Memory B cell (primary cell): Measurements from ENCODE around the gene PARD3B.

Experiments
- ATAC-seq: fragments of 150-1000 bp; cut with Tn5 transposase; 2 replicates; pipeline ENCODE4 v1.10.0; 2021; ENCODE audit warnings: low read depth, mild to moderate bottlenecking, moderate library complexity
- DNase-seq, 2 donors: peaks; one replicate each; pipeline ENCODE4 v3.0.0; 2022; ENCODE audit warnings: low spot score in 2 of 2
- H3K27ac Mint-ChIP-seq: one replicate; pipeline ENCODE4 v1.8.0; 2022; ENCODE audit warnings: mild to moderate bottlenecking, moderate library complexity, mixed read lengths
- H3K27me3 Mint-ChIP-seq: one replicate; pipeline ENCODE4 v1.8.0; 2022; ENCODE audit warnings: mixed read lengths
- H3K36me3 Mint-ChIP-seq: one replicate; pipeline ENCODE4 v1.8.0; 2022; ENCODE audit warnings: mild to moderate bottlenecking, mixed read lengths
- H3K4me1 Mint-ChIP-seq: one replicate; pipeline ENCODE4 v1.8.0; 2022; ENCODE audit warnings: mixed read lengths
- H3K4me3 Mint-ChIP-seq: one replicate; pipeline ENCODE4 v1.8.0; 2022; ENCODE audit warnings: mild to moderate bottlenecking, moderate library complexity, mixed read lengths
- H3K9me3 Mint-ChIP-seq: one replicate; pipeline ENCODE4 v1.8.0; 2022; ENCODE audit warnings: mixed read lengths

PARD3B gene

DNA sequence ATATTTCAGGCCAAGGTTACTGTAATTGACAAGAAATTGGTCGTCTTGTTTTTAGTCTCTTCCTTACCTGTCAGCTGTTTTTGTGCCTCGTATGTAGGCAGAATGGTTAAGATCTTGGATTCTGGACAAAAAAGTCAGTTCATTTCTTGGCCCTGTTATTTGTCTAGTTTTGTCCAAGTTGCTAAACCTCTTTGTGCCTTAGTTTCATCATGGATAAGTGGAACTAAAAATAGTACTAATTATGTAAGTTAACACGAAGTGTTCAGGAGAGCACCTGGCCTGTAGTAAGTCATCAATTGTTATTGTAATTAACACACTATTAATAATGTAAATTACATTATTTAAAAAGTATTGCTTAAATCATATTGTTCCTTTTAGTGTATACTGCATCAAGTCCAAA is 148.0 kb downstream of the PARD3B start:
- Mint-ChIP-seq H3K4me3 (no peak overlapping the region), H3K27me3 (no peaks in the 10 kb centered on the region), H3K4me1 (no peaks in the 10 kb centered on the region), H3K27ac (no peak overlapping the region), H3K36me3 (no peaks in the 10 kb centered on the region), H3K9me3 (no peaks in the 10 kb centered on the region)
- ATAC-seq (no peak), DNase-seq (no peak)

DNA sequence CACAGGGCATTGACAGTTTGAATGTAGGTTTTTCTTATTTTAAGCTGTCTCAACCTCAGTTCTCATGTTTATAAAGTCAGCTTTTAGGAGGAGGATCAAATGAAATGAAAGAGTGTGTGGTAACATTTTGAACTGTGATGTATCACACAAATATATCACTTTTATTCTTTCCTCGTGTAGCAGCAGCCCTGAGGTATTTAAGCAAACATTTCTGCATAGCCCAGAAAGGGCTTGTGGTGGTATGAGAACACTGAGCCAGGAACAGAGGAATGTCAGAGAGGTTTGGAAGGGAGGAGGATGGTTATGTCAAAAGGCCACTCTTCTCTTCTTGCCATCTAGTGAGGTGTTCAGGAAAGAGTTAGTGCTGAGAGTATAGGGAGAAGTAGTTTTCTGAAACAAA is 150.2 kb downstream of the PARD3B start:
- ATAC-seq: no peak
- no peak for DNase-seq

DNA sequence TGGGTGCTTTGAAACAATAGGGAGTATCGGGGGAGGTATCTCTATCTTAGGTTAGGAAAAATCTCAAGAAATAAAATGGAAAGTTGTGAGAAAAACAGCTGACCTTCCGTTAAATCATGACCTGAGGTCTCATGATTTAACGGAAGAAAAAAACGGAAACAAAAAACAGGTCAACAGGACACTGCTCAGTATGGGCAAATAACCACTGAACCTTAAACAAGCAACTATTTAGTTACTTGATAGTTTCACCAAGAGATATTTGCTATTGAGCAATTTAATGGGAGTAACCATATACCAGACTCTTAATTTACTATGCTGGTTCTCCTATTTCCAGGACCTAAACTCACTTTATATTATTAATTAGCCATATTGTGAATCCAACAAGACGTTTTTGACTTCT is 150.8 kb downstream of the PARD3B start:
- Mint-ChIP-seq H3K9me3 (no peaks in the 10 kb centered on the region), H3K36me3 (no peaks in the 10 kb centered on the region), H3K4me1 (no peaks in the 10 kb centered on the region), H3K4me3 (no peak overlapping the region), H3K27me3 (no peaks in the 10 kb centered on the region), H3K27ac (no peak overlapping the region)
- no peak for ATAC-seq
- DNase-seq: no peak

More for the DNA sequence above, 150.2 kb downstream of the PARD3B start:
- Mint-ChIP-seq H3K4me1 (no peaks in the 10 kb centered on the region), H3K4me3 (no peak overlapping the region), H3K36me3 (no peaks in the 10 kb centered on the region), H3K27ac (no peak overlapping the region), H3K27me3 (no peaks in the 10 kb centered on the region), H3K9me3 (no peaks in the 10 kb centered on the region)

DNA sequence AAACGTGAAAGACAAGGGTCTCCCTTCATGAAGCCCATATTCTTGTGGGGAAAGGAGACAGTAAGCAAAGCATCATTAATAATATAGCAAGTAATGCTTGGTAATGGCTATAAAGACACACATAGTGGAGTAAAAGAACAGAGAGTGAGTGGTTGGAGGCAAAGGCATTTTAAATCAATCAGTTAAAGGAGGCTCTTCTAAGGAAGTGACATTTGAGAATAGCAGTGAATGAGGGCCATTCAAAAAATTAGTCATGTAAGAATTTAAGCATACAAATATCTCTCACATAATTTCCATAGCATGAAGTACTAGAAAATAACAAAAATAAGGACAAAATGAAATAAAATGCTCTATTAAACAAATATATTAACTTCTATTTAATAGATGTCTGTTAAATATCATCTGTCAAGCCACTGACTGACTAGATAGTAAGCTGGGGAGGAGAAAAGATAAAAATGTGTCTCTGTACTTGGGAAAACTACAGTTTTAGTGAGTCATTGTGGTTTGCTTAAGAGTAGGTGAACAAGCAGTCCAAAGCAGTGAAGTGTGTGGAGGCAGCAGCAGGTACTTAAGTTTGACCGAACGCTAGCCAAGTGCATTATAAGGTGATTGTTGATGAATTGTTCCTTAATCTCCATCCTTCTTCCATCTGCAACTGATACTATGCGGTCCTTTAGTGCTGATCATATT is 160.1 kb downstream of the PARD3B start:
- no peaks in the 10 kb centered on the region for H3K9me3 Mint-ChIP-seq
- no peaks in the 10 kb centered on the region for H3K36me3 Mint-ChIP-seq
- no peak for DNase-seq
- H3K27me3 Mint-ChIP-seq: no peaks in the 10 kb centered on the region
- H3K27ac Mint-ChIP-seq: no peak overlapping the region
- no peak for ATAC-seq
- no peak overlapping the region for H3K4me3 Mint-ChIP-seq
- H3K4me1 Mint-ChIP-seq: no peaks in the 10 kb centered on the region

DNA sequence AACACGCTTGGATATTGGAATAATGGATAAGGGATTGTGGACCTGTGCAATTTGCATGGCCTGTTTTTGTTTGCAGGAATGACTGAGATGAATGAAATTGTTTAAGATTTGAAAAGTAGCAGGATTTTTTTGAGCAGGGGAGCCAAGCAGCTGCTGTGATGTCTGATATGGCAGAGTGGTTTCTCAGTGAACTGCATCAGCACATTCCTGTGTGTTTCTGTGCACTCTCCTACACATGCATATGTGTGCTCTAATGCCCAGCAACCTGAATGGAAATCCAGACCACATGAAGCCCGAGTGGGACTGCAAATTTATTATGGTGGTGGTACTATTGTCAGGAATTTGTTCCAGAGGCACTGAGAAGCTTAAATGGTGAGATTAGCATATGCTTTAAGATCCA is 161.7 kb downstream of the PARD3B start:
- DNase-seq: no peak
- Mint-ChIP-seq H3K27ac (no peak overlapping the region), H3K4me1 (no peaks in the 10 kb centered on the region), H3K4me3 (no peak overlapping the region), H3K27me3 (no peaks in the 10 kb centered on the region), H3K9me3 (no peaks in the 10 kb centered on the region), H3K36me3 (no peaks in the 10 kb centered on the region)
- ATAC-seq: no peak

DNA sequence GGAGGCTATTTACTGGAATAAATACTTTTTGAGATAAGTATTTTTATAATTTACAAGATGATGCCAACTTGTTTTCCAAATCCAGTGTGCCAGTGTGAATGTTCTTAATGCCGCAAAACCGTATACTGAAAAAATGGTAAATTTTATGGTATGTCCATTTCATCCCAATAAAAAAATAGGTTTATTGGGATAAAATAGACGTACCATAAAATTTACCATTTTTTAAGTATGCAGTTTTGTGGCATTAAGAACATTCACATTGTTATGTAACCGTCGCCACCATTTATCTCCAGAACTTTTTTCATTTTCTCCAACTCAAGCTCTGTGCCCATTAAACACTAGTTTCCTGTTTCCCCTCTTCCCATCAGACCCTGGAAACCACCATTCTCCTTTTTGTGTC is 167.9 kb downstream of the PARD3B start:
- Mint-ChIP-seq H3K4me3 (no peak overlapping the region), H3K36me3 (no peaks in the 10 kb centered on the region), H3K27me3 (no peaks in the 10 kb centered on the region), H3K4me1 (no peaks in the 10 kb centered on the region), H3K27ac (no peak overlapping the region), H3K9me3 (peaks cover 5% of the 10 kb centered on the region)
- ATAC-seq (no peak), DNase-seq (no peak)

DNA sequence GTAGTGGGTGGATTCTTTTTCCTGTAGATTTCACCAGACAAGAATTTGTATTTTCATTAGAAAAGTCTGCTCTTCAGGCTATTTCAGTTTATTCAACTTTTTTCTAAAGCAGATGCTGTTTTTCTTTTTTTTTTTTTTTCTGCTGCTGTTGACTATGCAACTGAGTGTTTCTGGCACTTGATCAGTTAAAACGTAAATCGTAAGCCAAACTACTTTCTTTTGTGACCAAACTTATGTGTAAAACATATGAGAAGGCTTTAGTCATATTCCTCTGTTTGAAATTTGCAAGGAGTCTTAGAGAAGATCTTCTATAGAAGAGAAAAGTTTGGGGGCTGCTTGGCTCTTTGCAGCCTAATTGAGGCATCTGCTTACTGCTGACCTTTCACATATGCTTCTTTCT is 170.1 kb downstream of the PARD3B start:
- no peaks in the 10 kb centered on the region for H3K4me1 Mint-ChIP-seq
- ATAC-seq (no peak), DNase-seq (no peak)
- no peaks in the 10 kb centered on the region for H3K27me3 Mint-ChIP-seq
- no peak overlapping the region for H3K27ac Mint-ChIP-seq
- peaks cover 5% of the 10 kb centered on the region for H3K9me3 Mint-ChIP-seq
- H3K4me3 Mint-ChIP-seq: no peak overlapping the region
- no peaks in the 10 kb centered on the region for H3K36me3 Mint-ChIP-seq

DNA sequence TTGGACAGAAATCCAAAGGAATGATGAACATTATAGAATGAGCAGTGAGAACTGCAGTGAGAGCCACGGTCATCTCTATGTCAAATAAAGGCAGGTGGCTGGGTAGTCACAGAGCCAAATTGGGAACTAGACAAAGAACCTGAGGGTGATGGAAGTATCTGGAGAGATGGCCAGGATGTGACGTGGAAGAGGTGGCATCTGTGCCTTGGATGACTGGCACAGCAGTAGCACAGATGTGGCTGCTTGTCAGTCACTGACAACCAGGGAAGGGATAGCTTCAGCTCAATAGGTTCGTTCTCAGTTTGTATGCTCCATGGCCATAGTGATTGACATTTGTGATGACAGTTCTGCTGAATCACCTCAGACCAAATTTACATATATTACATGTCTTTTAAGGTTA is 172.3 kb downstream of the PARD3B start:
- Mint-ChIP-seq H3K27ac (no peak overlapping the region), H3K4me1 (no peaks in the 10 kb centered on the region), H3K27me3 (no peaks in the 10 kb centered on the region), H3K4me3 (no peak overlapping the region), H3K36me3 (no peaks in the 10 kb centered on the region), H3K9me3 (peaks cover 5% of the 10 kb centered on the region)
- DNase-seq: no peak
- no peak for ATAC-seq

DNA sequence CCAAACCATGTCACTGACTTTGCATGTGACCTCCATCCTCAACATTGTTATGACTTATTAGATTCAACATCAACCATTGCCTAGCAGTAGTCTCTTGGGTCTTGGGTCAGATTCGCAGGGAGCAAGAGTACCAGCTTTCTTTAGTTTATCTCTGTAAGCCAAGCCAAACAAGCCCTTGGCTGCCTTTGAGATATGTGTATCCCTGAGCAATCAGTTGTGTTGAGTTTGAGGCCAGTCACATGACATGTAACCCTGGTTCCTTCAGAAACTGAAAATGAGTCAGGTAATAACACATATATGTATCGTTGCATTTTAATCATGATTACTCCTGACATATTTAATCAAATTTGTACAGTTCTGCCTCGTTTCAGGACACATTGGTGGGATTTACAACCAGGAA is 173.3 kb downstream of the PARD3B start:
- Mint-ChIP-seq H3K4me1 (no peaks in the 10 kb centered on the region), H3K9me3 (peaks cover 5% of the 10 kb centered on the region), H3K36me3 (no peaks in the 10 kb centered on the region), H3K27ac (no peak overlapping the region), H3K27me3 (no peaks in the 10 kb centered on the region), H3K4me3 (no peak overlapping the region)
- no peak for DNase-seq
- ATAC-seq: no peak

DNA sequence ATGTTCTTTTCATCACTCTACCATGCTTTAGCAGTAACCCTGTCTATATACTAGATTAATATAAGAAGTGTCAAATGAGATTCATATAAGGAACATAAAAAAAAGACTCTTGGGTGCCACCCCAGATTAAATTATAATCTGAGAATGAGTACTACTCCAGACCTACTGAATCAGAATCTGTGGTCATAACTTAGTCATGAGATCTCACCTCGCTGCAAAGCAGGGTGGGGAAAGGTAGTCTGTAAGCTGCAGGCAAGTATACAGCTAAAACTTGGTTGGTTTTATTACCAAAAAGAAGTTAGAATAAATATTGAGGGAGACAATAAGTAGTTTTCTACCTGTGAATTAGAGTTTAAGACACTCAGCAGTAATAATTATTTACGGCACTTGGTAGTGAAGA is 175.6 kb downstream of the PARD3B start:
- peaks cover 5% of the 10 kb centered on the region for H3K9me3 Mint-ChIP-seq
- H3K4me3 Mint-ChIP-seq: no peak overlapping the region
- ATAC-seq (no peak), DNase-seq (no peak)
- no peaks in the 10 kb centered on the region for H3K4me1 Mint-ChIP-seq
- H3K27me3 Mint-ChIP-seq: no peaks in the 10 kb centered on the region
- no peaks in the 10 kb centered on the region for H3K36me3 Mint-ChIP-seq
- H3K27ac Mint-ChIP-seq: no peak overlapping the region

DNA sequence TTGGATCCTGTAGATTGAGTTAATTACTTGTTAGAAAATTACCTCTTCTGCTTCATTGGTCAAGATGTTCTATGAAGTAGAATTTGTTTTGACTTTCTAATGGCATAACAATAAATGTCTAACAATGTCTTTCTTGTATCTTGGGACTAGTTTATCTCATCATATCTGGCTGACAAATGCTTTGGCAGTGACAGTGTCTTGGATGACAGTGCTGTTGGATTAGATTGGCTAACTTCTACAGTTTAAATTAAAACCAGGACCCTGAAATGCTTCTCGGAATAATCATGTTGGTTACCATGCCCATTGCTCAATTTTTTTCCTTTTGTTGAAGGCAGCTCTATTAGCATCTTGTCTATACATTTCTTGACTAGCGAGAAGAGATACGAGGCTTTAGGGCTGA is 176.9 kb downstream of the PARD3B start:
- peaks cover 3% of the 10 kb centered on the region for H3K9me3 Mint-ChIP-seq
- ATAC-seq (no peak), DNase-seq (no peak)
- no peaks in the 10 kb centered on the region for H3K4me1 Mint-ChIP-seq
- no peak overlapping the region for H3K4me3 Mint-ChIP-seq
- H3K36me3 Mint-ChIP-seq: no peaks in the 10 kb centered on the region
- no peak overlapping the region for H3K27ac Mint-ChIP-seq
- H3K27me3 Mint-ChIP-seq: no peaks in the 10 kb centered on the region

DNA sequence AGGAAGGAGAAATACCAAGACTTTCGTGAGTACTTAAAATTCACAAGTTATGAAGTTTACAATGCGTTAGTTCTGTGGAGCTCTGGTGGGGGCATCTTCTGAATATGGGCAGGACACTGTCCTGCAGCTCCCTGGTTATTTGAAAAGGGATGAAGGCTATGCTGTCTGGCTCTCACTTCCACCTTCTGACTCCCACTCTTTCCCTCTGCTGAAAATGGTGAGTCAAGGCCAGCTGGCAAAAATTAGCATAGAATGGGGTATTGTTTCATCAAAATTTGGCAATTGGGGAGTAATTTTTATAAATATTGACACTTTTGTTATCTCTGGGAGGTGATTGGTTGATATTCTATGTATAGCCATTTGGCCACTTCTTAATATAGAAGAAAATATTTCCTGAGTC is 177.4 kb downstream of the PARD3B start:
- ATAC-seq (no peak), DNase-seq (no peak)
- Mint-ChIP-seq H3K27ac (no peak overlapping the region), H3K4me1 (no peaks in the 10 kb centered on the region), H3K27me3 (no peaks in the 10 kb centered on the region), H3K9me3 (no peaks in the 10 kb centered on the region), H3K36me3 (no peaks in the 10 kb centered on the region), H3K4me3 (no peak overlapping the region)

DNA sequence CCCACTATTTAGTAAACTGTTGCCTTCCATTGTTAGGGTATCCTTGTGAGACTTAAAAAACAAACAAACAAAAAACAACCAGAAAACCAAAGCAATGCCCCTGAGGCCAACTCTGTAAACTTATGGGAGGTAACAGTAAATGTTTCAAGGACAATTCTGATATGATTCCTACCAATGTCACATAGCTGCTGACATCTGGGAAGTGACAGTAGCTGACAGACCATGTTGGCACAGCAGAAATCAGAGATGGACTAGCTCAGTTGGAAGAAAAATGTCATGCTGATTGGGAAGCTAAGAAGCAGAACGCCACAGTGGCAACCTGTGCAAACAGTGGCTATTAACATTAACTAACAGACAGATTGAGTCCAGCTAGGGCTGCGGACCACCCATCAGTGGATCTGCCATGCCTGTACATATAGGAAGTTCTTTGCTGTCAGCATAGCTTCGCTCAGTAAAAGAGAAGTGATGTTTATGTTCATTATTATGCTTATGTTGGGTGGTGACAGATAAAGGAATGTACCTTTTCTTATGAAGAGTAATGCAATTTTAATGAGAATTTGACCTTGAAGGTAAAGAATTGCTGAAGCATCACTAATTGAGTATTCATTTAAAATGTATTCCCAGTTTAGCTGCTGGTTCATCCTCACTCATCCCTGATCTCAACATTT is 180.6 kb downstream of the PARD3B start:
- Mint-ChIP-seq H3K9me3 (no peaks in the 10 kb centered on the region), H3K36me3 (no peaks in the 10 kb centered on the region), H3K27ac (no peak overlapping the region), H3K4me1 (no peaks in the 10 kb centered on the region), H3K27me3 (no peaks in the 10 kb centered on the region), H3K4me3 (no peak overlapping the region)
- no peak for DNase-seq
- no peak for ATAC-seq

DNA sequence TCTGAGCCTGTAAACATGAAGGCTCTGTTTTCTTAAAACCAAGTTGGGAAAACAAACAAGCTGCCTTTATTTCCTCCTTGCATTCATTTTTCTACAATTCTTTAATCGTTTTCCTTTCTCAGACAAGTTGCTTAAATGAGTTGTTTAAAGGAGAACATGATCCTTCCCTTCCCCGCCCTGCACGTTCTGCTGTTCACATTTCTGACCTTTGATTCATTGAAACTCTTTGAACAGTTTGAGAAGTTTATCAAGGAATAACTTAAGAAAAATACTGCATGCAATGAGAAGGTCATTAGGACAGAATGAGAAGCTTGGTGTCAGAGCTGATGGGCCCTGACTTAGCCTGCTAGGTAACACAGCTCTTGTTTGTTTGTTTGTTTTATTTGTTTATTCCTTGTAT is 181.6 kb downstream of the PARD3B start:
- H3K4me1 Mint-ChIP-seq: no peaks in the 10 kb centered on the region
- no peak for DNase-seq
- no peak overlapping the region for H3K4me3 Mint-ChIP-seq
- no peak for ATAC-seq
- no peaks in the 10 kb centered on the region for H3K27me3 Mint-ChIP-seq
- H3K9me3 Mint-ChIP-seq: no peaks in the 10 kb centered on the region
- no peaks in the 10 kb centered on the region for H3K36me3 Mint-ChIP-seq
- H3K27ac Mint-ChIP-seq: no peak overlapping the region

DNA sequence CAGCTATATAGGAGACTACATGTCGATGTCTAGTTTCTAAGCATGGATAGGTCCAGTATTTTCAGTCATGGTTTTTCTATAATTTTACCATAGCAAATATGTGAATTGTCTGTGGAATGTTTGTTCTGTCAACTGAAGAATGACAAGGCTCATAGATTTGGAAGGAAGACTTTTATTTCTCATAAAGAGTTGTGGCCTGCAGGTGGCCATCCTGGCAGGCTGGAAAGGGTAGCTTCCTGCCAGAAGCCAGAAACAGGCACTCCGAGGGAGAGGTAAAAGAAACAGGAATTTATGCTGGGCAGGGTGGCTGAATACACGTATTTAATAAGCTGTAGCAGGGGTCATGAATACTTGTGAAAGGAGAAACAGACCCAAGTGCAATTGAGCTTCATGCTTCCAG is 182.1 kb downstream of the PARD3B start:
- no peak overlapping the region for H3K4me3 Mint-ChIP-seq
- H3K27ac Mint-ChIP-seq: no peak overlapping the region
- no peaks in the 10 kb centered on the region for H3K36me3 Mint-ChIP-seq
- ATAC-seq: no peak
- no peak for DNase-seq
- no peaks in the 10 kb centered on the region for H3K4me1 Mint-ChIP-seq
- no peaks in the 10 kb centered on the region for H3K9me3 Mint-ChIP-seq
- peaks cover 2% of the 10 kb centered on the region for H3K27me3 Mint-ChIP-seq
